ENCODE measurements around the gene MYOZ2. TPM values are rescaled to one million over a fixed set of nuclear protein-coding genes. Genes with fewer than 3 reads are reported as not detected.

MYOZ2 gene
- total RNA-seq, 2 donors from 2014 or later = 678 to 770 TPM

GRCh38 chr4:119179011-119179410 lies 43.4 kb downstream of the MYOZ2 start:
- TF ChIP-seq CTCF (IDR thresholded peaks at IDR 0.05) = no peak
- H3K27me3 ChIP-seq = no peaks in the 10 kb centered on the region
- no peaks in the 10 kb centered on the region for H3K9me3 ChIP-seq
- H3K36me3 ChIP-seq = peaks cover 21% of the 10 kb centered on the region
- H3K4me3 ChIP-seq = no peak overlapping the region
- no peak overlapping the region for H3K27ac ChIP-seq
- DNase-seq (ENCODE audit: low spot score) = no peak
- no peaks in the 10 kb centered on the region for H3K4me1 ChIP-seq

GRCh38 chr4:119184128-119184527 lies 48.5 kb downstream of the MYOZ2 start:
- peaks cover 0 to 5% of the 10 kb centered on the region in 2 donors for H3K4me1 ChIP-seq
- no peak overlapping the region for H3K27ac ChIP-seq
- DNase-seq (ENCODE audit: low spot score) = no peak
- H3K27me3 ChIP-seq = no peaks in the 10 kb centered on the region
- H3K9me3 ChIP-seq = no peaks in the 10 kb centered on the region
- no peak for TF ChIP-seq CTCF (IDR thresholded peaks at IDR 0.05)
- no peak overlapping the region for H3K4me3 ChIP-seq
- H3K36me3 ChIP-seq = peaks cover 16% of the 10 kb centered on the region

GRCh38 chr4:119189638-119190037 lies 54.0 kb downstream of the MYOZ2 start:
- Histone ChIP-seq H3K4me3 (no peak overlapping the region), H3K27me3 (no peaks in the 10 kb centered on the region), H3K4me1 (peaks cover 0 to 20% of the 10 kb centered on the region in 2 donors), H3K9me3 (no peaks in the 10 kb centered on the region), H3K27ac (peak overlapping the region; percentile 56 to 76), H3K36me3 (peaks cover 13% of the 10 kb centered on the region)
- DNase-seq (ENCODE audit: low spot score) = no peak
- TF ChIP-seq CTCF (IDR thresholded peaks at IDR 0.05) = no peak

DNA sequence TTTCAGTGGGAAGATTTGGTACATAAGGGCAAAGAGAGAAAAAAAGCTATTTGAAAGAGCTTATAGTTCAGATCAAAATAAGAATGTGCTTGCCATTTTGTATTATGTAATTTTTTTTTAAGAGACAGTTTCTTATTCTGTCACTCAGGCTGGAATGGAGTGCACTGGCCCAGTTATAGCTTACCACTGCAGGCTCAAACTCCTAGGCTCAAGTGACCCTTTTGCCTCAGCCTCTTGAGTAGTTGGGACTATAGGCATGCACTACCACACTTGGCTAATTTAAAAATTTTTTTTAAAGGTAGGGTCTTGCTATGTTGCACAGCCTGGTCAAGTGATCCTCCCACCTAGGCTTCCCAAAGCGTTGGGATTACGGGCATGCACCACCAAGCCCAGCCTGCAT lies 54.7 kb downstream of the MYOZ2 start:
- no peaks in the 10 kb centered on the region for H3K9me3 ChIP-seq
- no peak for DNase-seq (ENCODE audit: low spot score)
- H3K27me3 ChIP-seq = no peaks in the 10 kb centered on the region
- H3K27ac ChIP-seq = peak overlapping the region in 1 of 2 donors; percentile 76
- no peak for TF ChIP-seq CTCF (IDR thresholded peaks at IDR 0.05)
- peaks cover 13% of the 10 kb centered on the region for H3K36me3 ChIP-seq
- peaks cover 0 to 20% of the 10 kb centered on the region in 2 donors for H3K4me1 ChIP-seq
- H3K4me3 ChIP-seq = no peak overlapping the region

- H3K27ac ChIP-seq = no peak overlapping the region
- no peaks in the 10 kb centered on the region for H3K9me3 ChIP-seq
- no peak overlapping the region for H3K4me3 ChIP-seq
- peaks cover 0 to 20% of the 10 kb centered on the region in 2 donors for H3K4me1 ChIP-seq
- no peak for TF ChIP-seq CTCF (IDR thresholded peaks at IDR 0.05)
- H3K27me3 ChIP-seq = no peaks in the 10 kb centered on the region
- DNase-seq (ENCODE audit: low spot score) = no peak
- peaks cover 4% of the 10 kb centered on the region for H3K36me3 ChIP-seq
These were observed 55.9 kb downstream of the MYOZ2 start for GRCh38 chr4:119191505-119191904.

DNA sequence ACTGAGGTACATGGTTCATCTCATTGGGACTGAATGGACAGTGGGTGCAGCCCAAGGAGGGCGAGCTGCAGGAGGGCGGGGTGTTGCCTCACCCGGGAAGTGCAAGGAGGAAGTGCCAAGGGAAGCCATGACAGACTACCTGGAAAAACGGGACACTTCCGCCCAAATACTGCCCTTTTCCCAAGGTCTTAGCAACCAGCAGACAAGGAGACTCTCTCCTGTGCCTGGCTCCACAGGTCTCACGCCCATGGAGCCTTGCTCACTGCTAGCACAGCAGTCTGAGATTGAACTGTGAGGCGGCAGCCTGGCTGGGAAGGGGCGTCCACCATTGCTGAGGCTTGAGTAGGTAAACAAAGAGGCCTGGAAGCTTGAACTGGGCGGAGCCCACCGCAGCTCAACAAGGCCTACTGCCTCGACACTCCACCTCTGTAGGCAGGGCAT lies 62.2 kb downstream of the MYOZ2 start:
- Histone ChIP-seq H3K4me3 (no peak overlapping the region), H3K27ac (no peak overlapping the region), H3K27me3 (no peaks in the 10 kb centered on the region), H3K9me3 (no peaks in the 10 kb centered on the region), H3K36me3 (no peaks in the 10 kb centered on the region), H3K4me1 (no peaks in the 10 kb centered on the region)
- TF ChIP-seq CTCF (IDR thresholded peaks at IDR 0.05) = no peak
- no peak for DNase-seq (ENCODE audit: low spot score)
